ENCODE data around the gene PRMT1. TPM values are rescaled to one million over a fixed set of nuclear protein-coding genes. Genes with fewer than 3 reads are reported as not detected.
"Not testable (repeated sequence)": the region's sequence is repeated elsewhere in the genome, so short reads cannot be mapped to it uniquely, and the experiment has no call there.

PRMT1 gene
- total and polyA plus RNA-seq, 4 donors: 122 to 254 (median 127) TPM

GRCh38 chr19:49631610-49632192, 45.4 kb upstream of the PRMT1 start:
- DNase-seq (no peak), ATAC-seq (ENCODE audit: insufficient read depth, low FRiP score) (no peak)
- no peak overlapping the region for H3K4me3 ChIP-seq
- peaks cover 0 to 12% (median 10%) of the 10 kb centered on the region in 5 donors for H3K4me1 ChIP-seq (ENCODE audit: control insufficient read depth in 5 of 5, insufficient read depth in 5 of 5, low read length in 5 of 5)
- 86 to 95% methylated on average over 19 of the region's 19 CpGs for WGBS, 2 donors
- peaks cover 0 to 5% (median 0%) of the 10 kb centered on the region in 4 donors for H3K36me3 ChIP-seq (ENCODE audit: control insufficient read depth in 4 of 4, insufficient read depth in 4 of 4, low read length in 4 of 4)
- no peaks in the 10 kb centered on the region for H3K27me3 ChIP-seq (ENCODE audit: control insufficient read depth in 3 of 3, insufficient read depth in 3 of 3, low read length in 2 of 3)
- peak overlapping the region in 1 of 2 donors; percentile 72 for H3K27ac ChIP-seq (ENCODE audit: low read depth in 1 of 2, low read length in 1 of 2)
- no peak for TF ChIP-seq CTCF (IDR thresholded peaks at IDR 0.05; ENCODE audit: control extremely low read depth, extremely low read depth)
- H3K9me3 ChIP-seq (ENCODE audit: control insufficient read depth in 4 of 4, insufficient read depth in 3 of 4, low read length in 3 of 4): no peaks in the 10 kb centered on the region
- H3K9ac ChIP-seq (ENCODE audit: insufficient read depth in 1 of 2, low read length in 2 of 2): no peak overlapping the region

DNA sequence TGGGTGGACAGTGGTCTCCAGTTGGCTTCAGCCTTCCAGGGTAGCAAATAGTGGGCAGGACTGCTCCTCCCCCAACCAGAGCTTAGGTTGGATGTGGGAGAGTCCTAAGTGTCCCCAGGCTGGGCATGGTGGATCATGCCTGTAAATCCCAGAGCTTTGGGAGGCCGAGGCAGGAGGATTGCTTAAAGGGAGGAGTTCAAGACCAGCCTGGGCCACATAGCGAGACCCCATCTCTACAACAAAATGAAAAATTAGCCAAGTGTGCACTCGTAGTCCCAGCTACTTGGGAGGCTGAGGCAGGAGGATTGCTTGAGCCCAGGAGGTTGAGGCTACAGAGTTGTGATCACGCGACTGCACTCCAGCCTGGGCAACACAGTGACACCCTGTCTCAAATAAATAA, 44.5 kb upstream of the PRMT1 start:
- Histone ChIP-seq H3K27me3 (ENCODE audit: control insufficient read depth in 3 of 3, insufficient read depth in 3 of 3, low read length in 2 of 3) (no peaks in the 10 kb centered on the region), H3K4me3 (no peak overlapping the region), H3K9ac (ENCODE audit: insufficient read depth in 1 of 2, low read length in 2 of 2) (no peak overlapping the region), H3K36me3 (ENCODE audit: control insufficient read depth in 4 of 4, insufficient read depth in 4 of 4, low read length in 4 of 4) (no peaks in the 10 kb centered on the region), H3K4me1 (ENCODE audit: control insufficient read depth in 5 of 5, insufficient read depth in 5 of 5, low read length in 5 of 5) (peaks cover 0 to 13% (median 11%) of the 10 kb centered on the region in 5 donors), H3K9me3 (ENCODE audit: control insufficient read depth in 4 of 4, insufficient read depth in 3 of 4, low read length in 3 of 4) (no peaks in the 10 kb centered on the region), H3K27ac (ENCODE audit: low read depth in 1 of 2, low read length in 1 of 2) (no peak overlapping the region)
- DNase-seq (no peak), ATAC-seq (ENCODE audit: insufficient read depth, low FRiP score) (no peak)
- WGBS, 2 donors: 96% methylated on average over 5 of the region's 5 CpGs
- TF ChIP-seq CTCF (IDR thresholded peaks at IDR 0.05; ENCODE audit: control extremely low read depth, extremely low read depth): no peak

GRCh38 chr19:49633273-49633672, 43.8 kb upstream of the PRMT1 start:
- WGBS, 2 donors: 71 to 87% methylated on average over 9 of the region's 9 CpGs
- Histone ChIP-seq H3K4me1 (ENCODE audit: control insufficient read depth in 5 of 5, insufficient read depth in 5 of 5, low read length in 5 of 5) (peaks cover 0 to 18% (median 13%) of the 10 kb centered on the region in 5 donors), H3K27ac (ENCODE audit: low read depth in 1 of 2, low read length in 1 of 2) (peak overlapping the region in 1 of 2 donors; percentile 9)
- not testable (repeated sequence) for H3K4me3 ChIP-seq; ATAC-seq (ENCODE audit: insufficient read depth, low FRiP score); DNase-seq; H3K9ac ChIP-seq (ENCODE audit: insufficient read depth in 1 of 2, low read length in 2 of 2); H3K36me3 ChIP-seq (ENCODE audit: control insufficient read depth in 4 of 4, insufficient read depth in 4 of 4, low read length in 4 of 4); H3K9me3 ChIP-seq (ENCODE audit: control insufficient read depth in 4 of 4, insufficient read depth in 3 of 4, low read length in 3 of 4); H3K27me3 ChIP-seq (ENCODE audit: control insufficient read depth in 3 of 3, insufficient read depth in 3 of 3, low read length in 2 of 3)

GRCh38 chr19:49635530-49636232, 41.4 kb upstream of the PRMT1 start:
- TF ChIP-seq CTCF (IDR thresholded peaks at IDR 0.05; ENCODE audit: control extremely low read depth, extremely low read depth): no peak
- DNase-seq (peak in 2 of 3 donors; percentile 59 to 61), ATAC-seq (ENCODE audit: insufficient read depth, low FRiP score) (no peak)
- Histone ChIP-seq H3K9me3 (ENCODE audit: control insufficient read depth in 4 of 4, insufficient read depth in 3 of 4, low read length in 3 of 4) (no peaks in the 10 kb centered on the region), H3K4me1 (ENCODE audit: control insufficient read depth in 5 of 5, insufficient read depth in 5 of 5, low read length in 5 of 5) (peaks cover 0 to 31% (median 13%) of the 10 kb centered on the region in 5 donors), H3K27me3 (ENCODE audit: control insufficient read depth in 3 of 3, insufficient read depth in 3 of 3, low read length in 2 of 3) (no peaks in the 10 kb centered on the region), H3K4me3 (no peak overlapping the region), H3K36me3 (ENCODE audit: control insufficient read depth in 4 of 4, insufficient read depth in 4 of 4, low read length in 4 of 4) (no peaks in the 10 kb centered on the region), H3K9ac (ENCODE audit: insufficient read depth in 1 of 2, low read length in 2 of 2) (no peak overlapping the region), H3K27ac (ENCODE audit: low read depth in 1 of 2, low read length in 1 of 2) (peak overlapping the region in 1 of 2 donors; percentile 8)
- 47 to 54% methylated on average over 24 of the region's 24 CpGs for WGBS, 2 donors
